GM18870 (cell line): ENCODE data around the gene C1orf94.
"Not testable (repeated sequence)": the region's sequence is repeated elsewhere in the genome, so short reads cannot be mapped to it uniquely, and the experiment has no call there.

Experiments used
- ATAC-seq: cut with Tn5 transposase; IDR thresholded peaks from one replicate; pipeline ENCODE4 v1.9.1; 2021; ENCODE audit warnings: moderate library complexity; ENCODE audit not compliant: unreplicated experiment

Gene C1orf94

DNA sequence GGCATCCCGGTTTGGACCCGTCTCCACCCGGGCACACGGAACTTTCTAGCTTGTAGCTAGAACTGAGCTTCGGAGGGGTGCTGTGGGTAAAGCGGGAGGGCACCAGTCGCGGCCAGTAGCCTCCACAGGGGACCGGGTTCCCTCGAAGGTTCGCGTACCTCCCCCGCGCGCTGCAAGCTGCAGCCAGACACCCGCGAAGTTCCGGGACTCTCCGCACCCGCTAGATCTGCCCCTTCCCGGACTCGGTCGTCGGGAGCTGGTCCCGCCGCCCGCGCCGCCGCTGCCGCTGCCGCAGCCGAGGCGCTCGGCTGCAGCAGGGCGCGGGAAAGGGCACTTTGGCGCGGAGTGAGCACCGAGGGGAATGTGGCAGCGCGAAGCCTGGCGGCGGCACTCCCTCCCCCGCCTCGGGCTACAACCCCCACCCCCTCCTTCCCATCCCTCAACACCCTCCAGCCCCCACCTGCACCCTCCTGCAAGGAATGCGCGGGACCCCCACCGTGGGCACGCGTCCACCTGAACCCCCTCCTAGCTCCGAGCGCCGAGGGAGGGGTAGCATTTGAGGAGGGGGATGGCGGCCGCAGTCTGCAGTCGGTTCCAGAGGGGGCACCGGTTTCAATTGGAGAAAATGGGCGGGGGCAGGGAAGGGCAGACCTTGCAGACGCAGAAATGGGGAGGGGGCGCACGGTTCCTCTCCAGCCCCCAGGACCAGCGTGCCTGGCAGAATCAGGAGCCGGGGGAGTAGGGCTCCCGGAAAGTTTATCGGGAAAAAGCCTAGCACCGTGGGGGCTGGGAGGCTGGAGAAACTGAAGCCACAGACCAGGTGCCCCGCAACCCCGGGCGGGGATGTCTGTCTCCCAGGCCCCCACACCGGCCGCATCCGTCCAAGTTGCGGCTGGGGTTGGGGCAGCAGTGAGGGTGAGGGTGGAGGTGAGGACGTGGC is 12.6 kb upstream of the C1orf94 start:
- ATAC-seq: no peak

GRCh38 chr1:34164771-34165391 is 11.8 kb upstream of the C1orf94 start, which contains the start of gene CSMD2:
Gene CSMD2, minus strand, starts transcription at chr1:34165230. Its CDS starts 133 bp downstream, at chr1:34165097.
- ATAC-seq: no peak

- no peak for ATAC-seq
These were observed 11.2 kb upstream of the C1orf94 start for GRCh38 chr1:34165422-34165921.

DNA sequence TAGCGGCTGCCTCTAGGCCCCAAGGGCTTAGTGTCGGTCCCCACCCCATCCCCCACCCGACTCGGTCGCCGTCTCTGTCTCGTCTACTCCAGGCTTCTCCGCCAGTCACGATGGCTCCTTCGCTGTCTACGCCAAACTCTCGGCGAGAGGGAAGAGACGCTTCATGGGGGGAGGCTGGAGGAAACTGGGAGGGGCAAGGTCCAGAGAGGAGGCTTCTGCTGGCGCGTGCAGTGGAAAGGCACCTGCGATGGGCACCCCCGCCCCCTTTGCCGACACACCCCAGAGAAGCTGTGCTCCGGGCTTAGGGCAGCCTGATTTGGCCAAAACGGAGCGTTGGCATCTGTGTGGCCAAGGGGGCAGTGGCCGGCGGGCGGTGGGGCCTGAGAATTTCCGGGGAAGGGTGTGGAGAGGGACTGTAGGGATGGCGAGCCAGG is 10.5 kb upstream of the C1orf94 start:
- no peak for ATAC-seq

DNA sequence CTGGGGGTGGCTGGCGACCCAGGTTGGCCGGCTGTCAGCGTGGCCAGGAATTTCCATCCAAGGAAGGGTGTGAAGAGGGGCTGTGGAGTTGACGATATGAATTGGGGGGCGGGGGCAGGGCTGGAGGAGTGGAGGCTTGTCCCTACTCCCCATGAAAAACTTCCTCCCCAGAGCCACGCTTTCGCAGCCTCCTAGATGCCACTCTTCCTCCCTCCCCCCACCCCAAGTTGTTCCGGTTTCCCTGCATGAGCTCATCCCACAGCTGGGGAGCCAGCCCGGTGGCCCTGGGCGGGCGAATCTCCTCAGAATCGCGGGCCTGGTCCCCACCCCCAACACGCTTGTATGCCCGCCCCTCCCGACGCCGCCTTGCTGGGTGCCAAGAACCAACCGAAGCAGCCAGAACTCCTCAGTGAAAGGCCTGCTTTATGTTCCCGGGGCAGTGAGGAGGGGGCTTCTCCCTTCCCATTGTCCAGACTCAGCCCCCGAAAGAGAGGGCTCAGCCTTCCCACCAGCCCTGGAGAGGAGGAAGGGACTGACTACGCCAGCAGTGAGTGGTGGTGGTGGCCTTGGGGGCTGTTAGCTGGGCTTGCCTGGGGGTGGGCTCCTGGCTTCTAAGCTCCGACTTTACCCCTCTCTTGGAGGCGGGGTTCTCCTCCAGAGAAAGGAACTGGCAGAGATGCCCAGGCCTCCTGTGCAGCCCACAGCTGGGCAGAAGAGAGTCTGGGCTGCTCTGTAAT is 9.9 kb upstream of the C1orf94 start:
- ATAC-seq: no peak

GRCh38 chr1:34167389-34167788 is 9.3 kb upstream of the C1orf94 start:
- ATAC-seq: no peak

- ATAC-seq: no peak
These were observed 963 bp upstream of the C1orf94 start for GRCh38 chr1:34175744-34176143.

DNA sequence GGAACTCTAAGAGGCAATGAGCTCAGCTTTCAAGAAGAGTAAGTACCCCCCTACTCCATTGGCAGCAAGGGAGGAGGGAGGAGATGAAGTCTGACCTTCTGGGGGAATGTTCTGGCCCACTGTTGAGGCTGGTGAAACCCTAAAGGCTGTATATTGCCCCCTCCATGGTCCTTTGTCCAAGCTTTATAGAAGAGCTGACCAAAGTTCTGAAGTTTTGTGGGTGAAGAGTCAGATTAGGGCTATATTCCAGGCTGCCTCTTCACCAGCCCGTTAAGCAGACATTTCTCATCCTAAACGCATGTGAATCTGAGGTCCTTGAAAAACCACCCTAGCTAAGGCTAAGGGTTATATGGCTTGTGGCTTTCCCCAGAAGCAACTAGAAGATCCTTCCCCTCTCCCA is 1.4 kb downstream of the C1orf94 start:
- no peak for ATAC-seq

GRCh38 chr1:34183381-34183780 is 6.7 kb downstream of the C1orf94 start:
- ATAC-seq: not testable (repeated sequence)

- ATAC-seq: no peak
These were observed 10.2 kb downstream of the C1orf94 start for GRCh38 chr1:34186741-34187494.

DNA sequence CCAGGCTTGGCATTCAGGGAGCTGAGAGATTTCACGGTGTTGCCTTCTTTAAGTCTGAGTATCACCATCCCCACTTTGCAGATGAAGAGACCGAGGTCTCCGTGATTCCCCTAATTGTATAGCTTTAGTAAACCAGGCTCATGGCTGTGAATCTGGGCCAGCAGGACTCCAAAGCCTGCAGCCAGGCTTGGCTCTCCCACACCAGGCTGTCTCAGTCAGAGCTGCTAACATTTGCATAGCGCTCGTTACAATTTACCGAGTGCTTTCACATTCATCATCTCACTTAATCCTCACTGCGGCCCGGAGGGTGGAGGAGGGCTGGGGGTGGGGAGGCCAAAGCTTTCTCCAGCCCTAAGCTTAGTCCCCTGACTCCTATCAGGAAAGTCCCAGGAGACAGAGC is 11.7 kb downstream of the C1orf94 start:
- ATAC-seq: no peak

DNA sequence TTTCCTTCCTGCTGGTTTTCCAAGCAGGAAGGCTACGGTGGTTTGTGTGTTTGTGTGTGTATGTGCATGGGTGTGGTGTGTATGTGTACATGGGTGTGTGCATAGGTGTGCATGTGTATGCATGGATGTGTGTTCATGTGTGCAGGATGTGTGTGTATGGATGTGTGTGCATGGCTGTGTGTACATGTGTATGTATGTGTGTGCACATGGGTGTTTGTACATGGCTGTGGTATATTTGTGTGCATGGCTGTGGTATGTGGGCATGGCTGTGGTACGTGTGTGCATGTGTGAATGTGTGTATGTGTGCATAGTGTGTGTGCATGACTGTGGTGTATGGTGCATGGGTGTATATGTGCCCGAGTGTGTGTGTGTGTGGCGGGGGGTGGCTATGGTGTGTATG is 12.3 kb downstream of the C1orf94 start:
- no peak for ATAC-seq

- no peak for ATAC-seq
These were observed 14.0 kb downstream of the C1orf94 start for GRCh38 chr1:34190692-34191091.

DNA sequence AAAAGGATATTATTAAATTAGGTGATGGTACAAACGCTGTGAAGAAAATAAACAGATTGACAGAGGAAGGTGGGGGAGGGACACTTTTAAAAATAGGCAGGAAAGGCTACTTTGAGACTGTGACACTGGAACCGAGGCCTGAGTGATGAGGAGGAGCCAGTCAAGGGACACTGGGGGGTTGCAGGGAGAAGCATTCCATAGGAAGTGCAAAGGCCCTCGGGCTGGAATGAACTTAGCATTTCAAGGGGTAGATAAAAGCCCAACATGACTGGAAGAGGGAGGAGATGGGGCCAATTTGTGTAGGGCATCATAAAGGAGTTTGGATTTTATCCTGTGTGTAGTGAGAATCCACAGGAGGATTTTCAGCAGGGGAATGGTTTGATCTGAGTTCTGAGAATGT is 15.9 kb downstream of the C1orf94 start:
- ATAC-seq: no peak

- no peak for ATAC-seq
These were observed 23.2 kb downstream of the C1orf94 start for GRCh38 chr1:34199927-34200326.

- ATAC-seq: no peak
These were observed 36.0 kb downstream of the C1orf94 start for GRCh38 chr1:34212673-34213072.

- no peak for ATAC-seq
These were observed 37.2 kb downstream of the C1orf94 start for GRCh38 chr1:34213956-34214355.

DNA sequence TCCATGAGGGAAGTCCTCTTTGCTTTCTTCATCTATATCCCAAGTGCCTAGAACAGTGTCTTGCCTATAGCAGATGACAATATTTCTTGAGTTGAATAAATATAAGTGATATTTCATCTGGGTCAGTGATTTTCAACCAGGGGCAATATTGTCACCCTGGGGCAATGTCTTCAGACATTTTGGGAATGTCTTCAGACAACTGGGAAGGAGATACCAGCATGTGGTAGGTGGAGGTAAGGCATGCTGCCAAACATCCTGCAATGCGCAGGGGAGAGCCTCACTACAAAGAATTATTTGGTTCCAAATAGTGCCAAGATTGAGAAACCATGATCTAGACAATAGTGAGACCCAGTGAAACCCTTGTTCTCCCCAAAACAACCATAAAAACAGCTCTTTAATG is 54.7 kb downstream of the C1orf94 start:
- ATAC-seq: no peak

DNA sequence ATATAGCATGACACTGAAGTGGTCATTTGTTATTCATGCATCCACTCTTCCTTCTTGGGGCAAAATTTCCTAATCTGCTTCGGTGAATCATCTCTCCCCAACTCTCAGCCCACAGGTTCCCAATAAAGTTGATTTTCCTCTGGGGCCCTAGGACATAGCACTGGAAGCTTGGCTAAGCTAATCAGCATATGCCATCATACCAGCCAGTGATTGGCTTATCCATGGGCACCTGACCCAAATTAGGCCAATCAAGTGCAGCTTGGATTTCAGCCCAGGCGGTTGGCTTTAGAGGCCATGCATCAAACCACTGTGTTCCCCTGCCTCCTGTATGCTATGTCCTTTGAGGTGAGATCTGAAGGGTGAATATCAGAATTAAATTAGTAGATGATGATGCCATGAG is 58.9 kb downstream of the C1orf94 start:
- ATAC-seq: no peak

DNA sequence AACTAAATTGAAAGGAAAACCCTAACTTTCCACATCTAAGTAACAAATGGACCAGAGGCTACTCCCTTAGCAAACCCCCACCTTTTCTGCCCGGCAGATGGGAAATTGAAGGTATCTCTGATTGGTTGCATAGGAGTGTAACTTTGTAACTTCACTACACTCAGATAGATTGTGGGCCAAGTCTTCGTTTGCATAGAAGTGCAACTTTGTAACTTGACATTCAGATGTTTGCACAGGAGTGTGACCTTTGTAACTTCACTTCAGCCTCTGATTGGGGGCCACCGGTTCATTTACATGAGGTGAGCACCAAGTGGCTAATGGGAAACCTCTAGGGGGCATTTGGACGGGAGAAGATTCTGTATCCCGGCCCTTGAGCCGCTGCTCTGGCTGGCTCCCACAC is 59.4 kb downstream of the C1orf94 start:
- no peak for ATAC-seq
